ENCODE results near the gene LRCH1.

LRCH1 gene

GRCh38 chr13:46535825-46536224, 17.1 kb upstream of the LRCH1 start:
- DNase-seq (ENCODE audit: low spot score), result no peak

GRCh38 chr13:46536341-46536740, 16.6 kb upstream of the LRCH1 start:
- DNase-seq (ENCODE audit: low spot score), result no peak

- no peak for DNase-seq (ENCODE audit: low spot score)
These were observed 13.7 kb upstream of the LRCH1 start for GRCh38 chr13:46539231-46539630.

GRCh38 chr13:46541210-46541609, 11.8 kb upstream of the LRCH1 start:
- no peak for DNase-seq (ENCODE audit: low spot score)

DNA sequence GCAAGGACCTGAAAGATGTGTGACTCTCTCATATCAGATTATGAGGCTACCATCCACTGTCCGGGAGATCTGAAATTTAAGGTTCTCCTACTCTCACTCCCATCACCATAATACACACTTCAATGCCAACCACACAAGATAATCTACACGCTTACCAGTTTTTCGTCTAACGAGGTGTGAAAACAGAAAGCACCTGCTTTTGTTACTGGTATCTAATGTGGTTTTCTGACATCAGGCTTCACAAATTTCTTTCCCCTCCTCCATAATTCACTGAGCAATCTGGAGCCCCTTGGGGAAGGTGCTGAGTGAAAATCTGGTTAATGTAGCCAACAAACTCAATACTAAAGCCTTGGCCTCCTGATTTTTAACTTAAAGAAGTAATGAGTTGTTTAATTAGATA, 10.1 kb upstream of the LRCH1 start:
- DNase-seq (ENCODE audit: low spot score), result no peak

- no peak for DNase-seq (ENCODE audit: low spot score)
These were observed 9.7 kb upstream of the LRCH1 start for GRCh38 chr13:46543287-46543686.

- no peak for DNase-seq (ENCODE audit: low spot score)
These were observed 8.8 kb upstream of the LRCH1 start for GRCh38 chr13:46544208-46544607.

DNA sequence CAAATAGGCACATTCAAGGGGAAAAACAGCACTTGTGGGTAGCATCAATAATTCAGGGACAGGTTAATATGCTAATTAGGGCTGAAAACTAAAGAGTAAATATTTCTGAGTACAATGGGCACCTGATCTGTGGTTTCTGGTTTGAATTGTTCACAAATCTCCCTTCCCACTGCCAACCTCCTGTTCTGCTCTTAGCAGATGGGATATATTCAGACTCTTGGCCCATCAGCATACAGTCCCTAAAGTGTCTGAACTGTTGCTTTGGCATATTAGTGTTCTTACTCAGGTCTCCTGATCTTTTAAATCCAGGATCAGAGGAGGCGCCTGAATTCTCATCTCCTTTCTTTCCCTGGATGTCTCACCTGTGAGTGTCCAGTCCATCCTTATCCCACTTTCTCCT, 8.2 kb upstream of the LRCH1 start:
- DNase-seq (ENCODE audit: low spot score), result no peak

DNA sequence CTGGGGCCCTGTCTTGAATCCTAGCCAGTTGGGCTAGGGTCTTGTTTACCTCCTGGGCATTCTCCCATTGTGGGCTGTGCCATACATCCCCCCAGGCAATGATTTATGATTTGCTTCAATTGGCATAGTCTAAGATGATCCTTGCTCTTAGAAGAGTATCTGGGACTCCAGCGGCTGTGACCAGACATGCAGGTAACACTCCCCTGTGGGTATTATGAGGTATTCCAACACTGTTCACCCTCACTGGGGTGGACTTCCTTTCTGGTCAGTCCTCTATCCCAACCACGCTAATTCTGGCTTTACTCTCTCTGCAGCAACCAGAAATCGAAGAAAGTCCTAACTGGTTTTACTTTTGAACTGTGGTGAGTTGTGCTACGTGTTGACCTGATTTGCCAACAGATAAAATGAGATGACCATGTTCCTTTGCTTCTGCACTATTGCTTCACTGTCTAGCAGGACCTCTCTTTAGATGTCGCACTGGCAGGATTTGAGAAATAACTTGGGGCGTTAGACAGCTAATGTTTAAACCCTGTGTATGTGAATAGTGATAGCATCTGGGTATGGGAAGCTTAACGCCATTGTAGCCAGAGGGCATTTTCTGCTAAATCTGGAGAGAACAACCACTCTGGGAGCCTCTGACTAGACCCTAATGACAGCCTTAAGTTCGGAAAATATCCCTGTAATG, 6.7 kb upstream of the LRCH1 start:
- DNase-seq (ENCODE audit: low spot score), result no peak

- no peak for DNase-seq (ENCODE audit: low spot score)
These were observed 2.1 kb upstream of the LRCH1 start for GRCh38 chr13:46550822-46551221.

- DNase-seq (ENCODE audit: low spot score), result peak; percentile 38
These were observed 1.3 kb upstream of the LRCH1 start for GRCh38 chr13:46551410-46552302.

DNA sequence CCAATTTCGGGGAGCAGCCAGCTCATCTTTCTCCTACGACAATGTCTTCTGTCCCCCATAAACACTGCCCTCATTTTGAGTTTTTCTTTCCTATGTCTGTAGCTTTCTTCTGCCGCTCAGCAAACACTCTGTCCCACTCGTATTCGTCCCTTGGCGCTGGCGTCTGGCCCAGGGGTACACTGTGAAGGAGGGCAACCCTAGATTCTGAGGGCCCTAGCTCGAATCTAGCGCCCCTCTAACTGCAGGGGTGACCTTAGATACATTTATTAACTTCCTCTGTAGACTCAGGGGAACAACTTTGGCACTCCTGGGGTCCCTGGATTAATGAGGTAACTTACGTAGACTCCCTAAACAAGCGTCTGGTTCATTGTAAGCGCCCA, 677 bp upstream of the LRCH1 start:
- no peak for DNase-seq (ENCODE audit: low spot score)

- no peak for DNase-seq (ENCODE audit: low spot score)
These were observed 533 bp downstream of the LRCH1 start for GRCh38 chr13:46553521-46553885.

DNA sequence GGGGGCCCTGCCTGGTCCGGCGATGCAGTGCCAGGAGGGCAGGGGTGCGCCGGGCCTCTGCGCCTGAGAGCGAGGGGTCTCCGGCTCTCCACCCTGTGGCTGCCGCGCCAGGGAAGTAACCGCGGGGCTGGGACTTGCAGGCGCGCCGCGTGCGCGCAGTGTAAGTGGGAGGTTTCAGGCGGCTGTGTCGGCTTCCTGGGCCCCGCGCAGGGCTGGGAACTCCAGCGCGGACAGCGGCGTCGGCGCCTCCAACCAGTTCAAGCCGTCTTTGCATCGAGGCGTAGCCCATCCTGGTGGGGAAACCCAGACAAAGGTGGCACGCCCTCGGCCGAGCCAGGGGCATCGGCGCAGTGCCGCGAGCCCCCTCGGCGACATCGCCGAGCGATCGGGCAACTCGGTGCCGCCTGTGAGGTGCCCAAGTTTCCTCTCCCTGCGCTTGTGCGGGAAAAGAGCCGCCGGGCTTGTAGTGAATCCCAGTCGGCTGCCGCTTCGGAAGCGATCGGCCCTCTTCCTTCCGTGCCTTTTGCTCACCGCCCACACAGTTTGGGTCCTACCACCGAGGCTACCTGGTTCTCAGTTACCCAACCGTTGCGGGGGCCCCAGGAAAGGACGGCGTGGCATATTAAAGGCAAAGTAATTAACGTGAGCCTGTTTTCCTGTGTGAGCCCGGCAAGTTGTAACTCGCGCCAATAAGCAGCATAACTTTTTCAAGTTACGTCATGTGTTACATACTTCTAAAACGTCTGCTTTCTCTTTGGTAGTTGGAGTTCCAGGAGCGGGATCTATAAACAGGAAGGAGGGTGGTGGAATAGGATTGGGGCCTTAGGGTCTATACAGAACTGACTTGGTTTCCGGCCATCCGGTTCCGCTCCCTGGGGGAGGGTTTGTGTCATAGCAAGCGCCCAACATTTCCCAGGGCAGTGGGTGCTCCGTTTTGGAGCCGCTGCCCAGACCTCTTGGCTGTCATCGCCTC, 1.2 kb downstream of the LRCH1 start:
- peak; percentile 25 for DNase-seq (ENCODE audit: low spot score)

DNA sequence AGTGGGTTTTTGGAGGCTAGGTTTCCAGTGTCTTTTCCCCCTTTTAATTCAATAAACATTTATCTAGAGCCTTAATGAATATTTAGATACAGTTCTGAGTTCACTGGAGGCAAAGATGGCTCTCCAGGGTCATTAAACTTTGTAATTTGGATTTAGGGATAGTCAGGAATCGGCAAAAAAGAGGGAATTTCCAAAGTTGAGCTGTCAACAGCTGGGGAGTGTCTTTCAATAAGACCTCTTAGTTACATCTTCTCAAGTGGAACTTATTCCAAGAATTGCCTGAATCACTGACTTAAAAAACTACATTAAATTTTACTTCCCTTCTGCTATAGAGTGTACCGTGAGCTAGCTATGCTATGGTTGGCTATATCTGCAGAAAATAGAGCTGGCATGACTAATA, 2.0 kb downstream of the LRCH1 start:
- no peak for DNase-seq (ENCODE audit: low spot score)

DNA sequence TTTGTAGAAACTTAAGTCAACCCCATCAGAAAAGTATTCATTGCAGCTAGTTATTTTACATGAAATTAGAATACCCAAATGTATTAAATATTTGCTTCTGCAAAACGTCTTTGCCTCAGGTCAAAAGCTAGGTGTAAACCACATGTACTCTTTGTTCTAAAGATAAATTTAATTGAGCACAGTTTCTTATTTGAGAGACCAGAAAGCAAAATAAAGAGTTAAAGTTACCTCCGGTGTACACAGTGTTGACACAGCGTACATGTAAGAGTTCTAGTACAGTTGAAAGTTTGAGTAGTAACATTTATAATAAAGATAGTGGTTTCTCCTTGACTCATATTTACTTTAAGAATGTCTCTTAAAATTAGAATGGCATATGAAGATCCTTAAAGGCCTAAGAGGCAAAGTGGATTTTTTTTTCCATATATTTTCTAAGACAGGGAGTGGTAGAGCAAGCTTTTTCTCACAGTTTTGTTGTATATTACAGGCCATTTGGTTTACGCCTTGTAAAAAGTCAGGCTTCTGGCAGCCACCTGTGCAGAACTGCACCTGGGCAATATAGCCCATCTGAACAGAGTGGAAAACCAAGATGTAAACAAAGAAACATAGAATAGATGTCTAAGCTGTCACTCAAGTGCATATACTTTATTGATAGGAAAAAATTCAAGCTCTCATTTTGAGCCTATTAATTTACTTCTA, 2.9 kb downstream of the LRCH1 start:
- no peak for DNase-seq (ENCODE audit: low spot score)

- no peak for DNase-seq (ENCODE audit: low spot score)
These were observed 3.4 kb downstream of the LRCH1 start for GRCh38 chr13:46556418-46556779.

DNA sequence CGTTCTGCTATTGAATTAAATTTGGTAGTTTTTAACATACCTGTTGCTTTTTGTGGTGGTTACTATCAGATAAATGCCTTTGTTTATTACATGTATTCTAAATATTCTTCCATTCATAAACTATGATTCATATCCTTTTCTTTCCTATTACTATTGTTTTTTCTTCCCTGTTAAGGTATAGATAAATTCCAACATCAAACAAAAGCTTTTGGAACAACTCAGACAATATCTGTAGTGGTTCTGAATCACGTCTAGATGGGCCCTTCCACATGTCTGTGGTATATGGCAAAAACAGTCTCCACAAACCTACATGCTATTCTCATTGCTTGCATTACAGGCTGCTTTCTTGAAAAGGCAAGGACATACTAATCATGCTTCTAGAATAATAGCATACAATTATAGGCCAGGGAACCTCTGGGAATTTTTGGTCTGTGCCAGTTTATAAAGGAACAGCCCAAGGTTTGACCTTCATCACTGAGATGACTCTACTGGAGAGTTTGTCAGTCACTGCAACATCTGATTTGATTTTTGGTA, 6.4 kb downstream of the LRCH1 start:
- DNase-seq (ENCODE audit: low spot score), result no peak

DNA sequence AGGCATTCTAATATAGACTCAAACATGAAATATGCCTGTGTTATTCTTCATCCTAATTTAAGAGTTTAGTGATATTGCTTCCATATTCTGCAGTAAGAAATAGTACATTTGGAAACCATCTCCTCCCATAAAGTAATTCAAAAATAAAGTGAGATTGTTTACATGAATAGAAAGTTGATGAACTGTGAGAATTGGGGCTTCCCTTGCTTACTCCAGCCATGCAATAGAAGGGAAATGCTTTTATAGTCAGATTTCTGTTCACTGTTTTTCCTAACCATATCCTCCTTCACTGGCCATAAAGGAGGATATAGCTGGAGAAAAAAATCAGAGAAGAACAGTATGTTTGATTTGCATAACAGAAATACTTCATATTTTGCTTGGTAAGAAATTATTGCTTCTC, 7.8 kb downstream of the LRCH1 start:
- no peak for DNase-seq (ENCODE audit: low spot score)

DNA sequence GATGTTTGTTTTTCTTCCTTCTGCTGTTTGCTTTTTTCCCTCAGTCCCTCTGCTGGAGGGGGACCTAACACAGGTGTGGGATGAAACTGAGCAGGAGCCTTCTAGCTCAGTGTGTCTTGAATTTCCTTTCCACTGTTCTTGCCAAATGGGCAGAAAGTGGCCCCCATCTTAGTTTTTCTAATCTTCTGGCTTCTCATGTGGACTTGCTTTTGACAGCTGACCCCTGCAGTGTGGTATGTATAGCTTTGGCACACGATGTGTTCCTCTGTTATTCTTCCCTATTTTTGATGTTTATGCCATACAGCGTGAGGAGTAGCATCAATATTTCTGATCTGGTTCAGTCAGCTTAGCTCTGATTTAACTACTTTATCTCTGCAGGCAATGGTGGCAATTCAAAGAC, 8.3 kb downstream of the LRCH1 start:
- DNase-seq (ENCODE audit: low spot score), result no peak

DNA sequence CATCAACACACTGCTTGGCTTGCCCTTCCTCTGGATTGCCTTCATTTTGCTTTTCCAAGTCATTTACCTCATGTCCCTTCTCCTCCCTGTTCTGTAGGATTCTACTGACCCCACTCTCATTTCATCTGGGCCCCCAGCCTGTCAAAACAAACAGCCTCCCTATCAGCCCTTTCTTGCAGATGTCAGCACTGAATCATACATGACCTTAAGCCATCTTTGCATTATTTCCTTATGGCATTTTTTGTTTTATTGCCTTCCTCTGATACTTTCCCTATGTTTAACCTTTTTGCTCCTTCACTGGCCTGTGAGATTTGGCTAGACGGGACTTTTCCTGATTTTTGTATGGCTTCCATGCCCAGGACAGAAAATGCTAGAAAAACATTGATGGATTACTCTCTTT, 8.7 kb downstream of the LRCH1 start:
- DNase-seq (ENCODE audit: low spot score), result no peak

DNA sequence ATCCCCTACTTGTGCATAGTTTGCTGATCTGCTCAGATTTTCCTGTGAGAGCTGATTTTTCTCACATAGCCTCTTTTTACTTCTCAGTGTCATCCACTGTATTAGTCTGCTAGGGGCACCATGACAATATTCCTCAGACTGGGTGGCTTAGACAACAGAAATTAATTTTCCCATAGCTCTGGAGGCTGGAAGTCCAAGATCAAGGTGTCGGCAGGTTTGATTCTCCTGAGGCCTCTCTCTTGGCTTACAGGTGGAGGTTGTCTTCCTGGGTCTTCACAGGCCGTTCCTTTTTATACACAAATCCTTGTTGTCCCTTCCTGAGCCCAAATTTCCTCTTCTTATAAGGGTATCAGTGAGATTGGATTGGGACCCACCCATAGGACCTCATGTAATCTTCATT, 9.2 kb downstream of the LRCH1 start:
- DNase-seq (ENCODE audit: low spot score), result no peak

Data from putamen (tissue), 1 donor.